ENCODE data around the gene STAT5A.

DNA sequence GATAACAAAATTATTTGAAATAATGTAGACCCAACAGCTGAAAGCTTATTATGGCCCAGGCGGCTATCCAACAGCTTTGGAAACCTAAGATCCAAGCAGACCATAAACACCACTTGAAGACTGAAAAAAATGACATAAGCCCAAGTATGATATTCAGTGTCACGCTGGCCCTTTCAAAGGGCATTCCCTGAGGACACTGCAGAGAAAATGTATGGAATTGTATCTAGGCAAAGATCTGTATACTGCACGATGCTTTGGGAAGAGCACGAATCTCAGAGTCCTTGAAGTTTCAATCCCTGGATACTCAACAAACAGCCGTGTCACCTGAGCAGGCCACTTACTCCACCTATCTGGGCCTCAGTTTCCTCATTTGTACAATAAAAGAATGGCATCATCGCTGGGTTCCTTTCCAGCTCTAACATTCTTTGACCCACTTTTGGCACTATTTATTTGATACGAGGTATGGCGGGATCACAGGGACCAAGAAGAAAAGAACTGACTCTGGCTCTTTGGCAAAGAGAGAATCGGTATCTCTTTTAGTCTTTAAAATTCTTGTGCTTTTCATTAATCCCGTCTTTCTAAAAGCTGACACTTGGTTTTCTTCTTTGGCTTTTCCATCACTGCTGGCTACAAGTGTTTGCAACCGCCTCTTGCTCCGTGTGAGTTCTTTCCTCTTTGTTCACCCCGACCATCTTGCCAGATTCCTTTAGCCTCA is 13.3 kb upstream of the STAT5A start:
- no peak for TF ChIP-seq RAD21 (IDR thresholded peaks at IDR 0.05; ENCODE audit: low read depth)
- TF ChIP-seq EZH2 (IDR thresholded peaks at IDR 0.05): no peak
- TF ChIP-seq TCF7L2 (IDR thresholded peaks at IDR 0.05; ENCODE audit: borderline replicate concordance, extremely low read depth, insufficient read depth, insufficient read length): no peak
- no peak for TF ChIP-seq YY1 (IDR thresholded peaks at IDR 0.05; ENCODE audit: extremely low read depth, insufficient replicate concordance, low read depth, low read length)
- TF ChIP-seq, protein P1, sequence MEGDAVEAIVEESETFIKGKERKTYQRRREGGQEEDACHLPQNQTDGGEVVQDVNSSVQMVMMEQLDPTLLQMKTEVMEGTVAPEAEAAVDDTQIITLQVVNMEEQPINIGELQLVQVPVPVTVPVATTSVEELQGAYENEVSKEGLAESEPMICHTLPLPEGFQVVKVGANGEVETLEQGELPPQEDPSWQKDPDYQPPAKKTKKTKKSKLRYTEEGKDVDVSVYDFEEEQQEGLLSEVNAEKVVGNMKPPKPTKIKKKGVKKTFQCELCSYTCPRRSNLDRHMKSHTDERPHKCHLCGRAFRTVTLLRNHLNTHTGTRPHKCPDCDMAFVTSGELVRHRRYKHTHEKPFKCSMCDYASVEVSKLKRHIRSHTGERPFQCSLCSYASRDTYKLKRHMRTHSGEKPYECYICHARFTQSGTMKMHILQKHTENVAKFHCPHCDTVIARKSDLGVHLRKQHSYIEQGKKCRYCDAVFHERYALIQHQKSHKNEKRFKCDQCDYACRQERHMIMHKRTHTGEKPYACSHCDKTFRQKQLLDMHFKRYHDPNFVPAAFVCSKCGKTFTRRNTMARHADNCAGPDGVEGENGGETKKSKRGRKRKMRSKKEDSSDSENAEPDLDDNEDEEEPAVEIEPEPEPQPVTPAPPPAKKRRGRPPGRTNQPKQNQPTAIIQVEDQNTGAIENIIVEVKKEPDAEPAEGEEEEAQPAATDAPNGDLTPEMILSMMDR (IDR thresholded peaks at IDR 0.05 in 2 of 3, conservative IDR thresholded peaks at IDR 0.05 in 1 of 3; ENCODE audit: borderline replicate concordance in 1 of 3, insufficient read depth in 1 of 3, low read depth in 2 of 3, low read length in 2 of 3): no peak
- TF ChIP-seq, protein P2, sequence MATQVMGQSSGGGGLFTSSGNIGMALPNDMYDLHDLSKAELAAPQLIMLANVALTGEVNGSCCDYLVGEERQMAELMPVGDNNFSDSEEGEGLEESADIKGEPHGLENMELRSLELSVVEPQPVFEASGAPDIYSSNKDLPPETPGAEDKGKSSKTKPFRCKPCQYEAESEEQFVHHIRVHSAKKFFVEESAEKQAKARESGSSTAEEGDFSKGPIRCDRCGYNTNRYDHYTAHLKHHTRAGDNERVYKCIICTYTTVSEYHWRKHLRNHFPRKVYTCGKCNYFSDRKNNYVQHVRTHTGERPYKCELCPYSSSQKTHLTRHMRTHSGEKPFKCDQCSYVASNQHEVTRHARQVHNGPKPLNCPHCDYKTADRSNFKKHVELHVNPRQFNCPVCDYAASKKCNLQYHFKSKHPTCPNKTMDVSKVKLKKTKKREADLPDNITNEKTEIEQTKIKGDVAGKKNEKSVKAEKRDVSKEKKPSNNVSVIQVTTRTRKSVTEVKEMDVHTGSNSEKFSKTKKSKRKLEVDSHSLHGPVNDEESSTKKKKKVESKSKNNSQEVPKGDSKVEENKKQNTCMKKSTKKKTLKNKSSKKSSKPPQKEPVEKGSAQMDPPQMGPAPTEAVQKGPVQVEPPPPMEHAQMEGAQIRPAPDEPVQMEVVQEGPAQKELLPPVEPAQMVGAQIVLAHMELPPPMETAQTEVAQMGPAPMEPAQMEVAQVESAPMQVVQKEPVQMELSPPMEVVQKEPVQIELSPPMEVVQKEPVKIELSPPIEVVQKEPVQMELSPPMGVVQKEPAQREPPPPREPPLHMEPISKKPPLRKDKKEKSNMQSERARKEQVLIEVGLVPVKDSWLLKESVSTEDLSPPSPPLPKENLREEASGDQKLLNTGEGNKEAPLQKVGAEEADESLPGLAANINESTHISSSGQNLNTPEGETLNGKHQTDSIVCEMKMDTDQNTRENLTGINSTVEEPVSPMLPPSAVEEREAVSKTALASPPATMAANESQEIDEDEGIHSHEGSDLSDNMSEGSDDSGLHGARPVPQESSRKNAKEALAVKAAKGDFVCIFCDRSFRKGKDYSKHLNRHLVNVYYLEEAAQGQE (IDR thresholded peaks at IDR 0.05; ENCODE audit: low read depth): no peak
- TF ChIP-seq EGR1 (IDR thresholded peaks at IDR 0.05; ENCODE audit: low read depth): no peak
- TF ChIP-seq SIN3A (IDR thresholded peaks at IDR 0.05; ENCODE audit: low read depth): no peak
- no peak for TF ChIP-seq POLR2A (IDR thresholded peaks at IDR 0.05; ENCODE audit: borderline replicate concordance, extremely low read depth, insufficient read depth, insufficient read length)
- no peak for TF ChIP-seq JUND (IDR thresholded peaks at IDR 0.05)
- TF ChIP-seq, protein P3, sequence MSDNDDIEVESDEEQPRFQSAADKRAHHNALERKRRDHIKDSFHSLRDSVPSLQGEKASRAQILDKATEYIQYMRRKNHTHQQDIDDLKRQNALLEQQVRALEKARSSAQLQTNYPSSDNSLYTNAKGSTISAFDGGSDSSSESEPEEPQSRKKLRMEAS (IDR thresholded peaks at IDR 0.05): no peak
